ENCODE results near the gene ATP5PO. TPM values are rescaled to one million over a fixed set of nuclear protein-coding genes. Genes with fewer than 3 reads are reported as not detected.

ATP5PO gene
- total and polyA plus RNA-seq, 2 of the 13 experiments (the other 11 are each of a cell fraction or from before 2014, with no cell fraction given): 256 to 297 TPM

DNA sequence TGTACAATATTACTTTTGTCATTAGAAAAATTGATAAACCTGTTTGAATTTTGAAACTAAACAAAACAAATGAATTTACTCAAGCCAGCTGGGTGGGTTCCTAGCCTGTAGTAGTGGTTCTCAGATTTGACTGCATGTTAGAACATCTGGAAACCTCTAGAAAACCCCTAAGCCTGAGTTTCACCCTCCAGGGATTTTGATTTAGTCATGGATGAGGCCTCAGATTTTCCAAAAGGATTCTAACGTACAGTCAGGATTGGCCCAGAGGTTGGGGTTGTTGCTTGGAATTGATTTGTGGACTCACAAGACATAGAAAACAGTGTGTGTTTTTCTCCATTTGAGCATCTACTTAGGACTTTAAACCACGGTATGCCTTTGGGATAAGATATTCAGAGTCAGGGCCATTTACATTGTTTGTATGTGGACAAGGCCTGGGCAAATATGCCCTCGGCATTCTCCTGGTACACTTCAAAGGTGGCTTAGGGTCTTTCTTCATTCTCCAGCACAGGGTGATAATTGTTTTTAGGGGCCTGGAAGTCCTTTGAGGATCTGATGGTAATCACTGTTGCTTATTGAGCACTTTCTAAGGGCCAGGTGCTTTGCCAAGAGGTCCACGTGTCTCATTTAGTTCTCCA is 42.6 kb downstream of the ATP5PO start:
- in situ Hi-C loops (cut with HindIII; ENCODE audit: extremely low pct_ligation_motif_present, low pct_unique_long_range_greater_than_20kb): no loop called here
- peak; percentile 63 for DNase-seq (ENCODE audit: low spot score)
- H3K4me1 ChIP-seq (ENCODE audit: insufficient read depth, low read length): peaks cover 26% of the 10 kb centered on the region
- no peaks in the 10 kb centered on the region for H3K79me2 ChIP-seq (ENCODE audit: insufficient read depth, low read length)
- no peaks in the 10 kb centered on the region for H4K20me1 ChIP-seq (ENCODE audit: insufficient read depth, low read length)
- no peaks in the 10 kb centered on the region for H3K36me3 ChIP-seq (replicated peaks in 1 of 2; ENCODE audit: control insufficient read depth in 1 of 2, insufficient read depth in 2 of 2, low read length in 2 of 2)
- no peak overlapping the region for H3K27ac ChIP-seq (ENCODE audit: extremely low read length, insufficient read depth, low read length)
- WGBS (ENCODE audit: low lambda C conversion rate): 8% methylated on average over 4 of the region's 4 CpGs
- H3K4me2 ChIP-seq (ENCODE audit: low read depth, low read length): no peak overlapping the region
- BruUV-seq (replicated peaks): no TSS peak
- CTCF ChIA-PET (ENCODE audit: low intra/inter-chr PET ratio, low total read pairs): no interaction called here
- intact Hi-C loops (cut with micrococcal nuclease; ENCODE audit: unreplicated experiment): no loop called here
- POLR2A ChIA-PET: no interaction called here
- FAIRE-seq: no peak
- no peak overlapping the region for H3K4me3 ChIP-seq (replicated peaks in 1 of 3; ENCODE audit: insufficient read depth in 1 of 3, low read depth in 2 of 3, low read length in 3 of 3)
- H3K9me3 ChIP-seq (ENCODE audit: low read length): no peaks in the 10 kb centered on the region
- peak; percentile 65 for ATAC-seq
- no peak overlapping the region for H2AFZ ChIP-seq (ENCODE audit: low read length)
- no peaks in the 10 kb centered on the region for H3K27me3 ChIP-seq (ENCODE audit: control insufficient read depth in 1 of 2, insufficient read depth in 2 of 2, low read length in 2 of 2)
- H3K9ac ChIP-seq (ENCODE audit: insufficient read depth, low read depth, low read length): no peak overlapping the region
- TF ChIP-seq TCF7 (IDR thresholded peaks at IDR 0.05; ENCODE audit: low read depth) (peak; percentile 81), EP300 (IDR thresholded peaks at IDR 0.05; ENCODE audit: low read depth in 2 of 2, low read length in 2 of 2) (peak in 1 of 2 experiments; percentile 48; a peak in 1 of 4 replicates), EP300 (CRISPR knock-in tag; IDR thresholded peaks at IDR 0.05; ENCODE audit: borderline replicate concordance) (peak; percentile 46; the same call in 1 of the 2 replicates), TEAD3 (CRISPR knock-in tag; optimal IDR thresholded peaks at IDR 0.05; ENCODE audit: borderline replicate concordance) (peak; percentile 34), PHF20 (CRISPR knock-in tag; IDR thresholded peaks at IDR 0.05) (no peak), SOX5 (CRISPR knock-in tag; IDR thresholded peaks at IDR 0.05; ENCODE audit: borderline replicate concordance) (peak; percentile 76), ZNF484 (CRISPR knock-in tag; IDR thresholded peaks at IDR 0.05; ENCODE audit: borderline replicate concordance, low read depth) (no peak), JARID2 (CRISPR knock-in tag; IDR thresholded peaks at IDR 0.05; ENCODE audit: insufficient replicate concordance) (no peak), ZNF629 (CRISPR knock-in tag; conservative IDR thresholded peaks at IDR 0.05) (no peak), IKZF1 (IDR thresholded peaks at IDR 0.05) (no peak), ZNF605 (CRISPR knock-in tag; IDR thresholded peaks at IDR 0.05) (no peak), TOPORS (CRISPR knock-in tag; IDR thresholded peaks at IDR 0.05) (no peak), SOX13 (IDR thresholded peaks at IDR 0.05) (peak; percentile 85), SOX13 (CRISPR knock-in tag; conservative IDR thresholded peaks at IDR 0.05 in 1 of 2, IDR thresholded peaks at IDR 0.05 in 1 of 2) (peak in 1 of 2 experiments; percentile 93; a peak in 2 of 4 replicates), ZFP41 (CRISPR knock-in tag; IDR thresholded peaks at IDR 0.05; ENCODE audit: borderline replicate concordance) (no peak), MAFK (conservative IDR thresholded peaks at IDR 0.05 in 1 of 2, IDR thresholded peaks at IDR 0.05 in 1 of 2; ENCODE audit: low read length in 2 of 2) (no peak), AHR (CRISPR knock-in tag; IDR thresholded peaks at IDR 0.05) (no peak), PHF21A (CRISPR knock-in tag; IDR thresholded peaks at IDR 0.05) (no peak), HNF4A (CRISPR knock-in tag; IDR thresholded peaks at IDR 0.05) (peak; percentile 46; the same call in 1 of the 2 replicates), ZNF160 (CRISPR knock-in tag; IDR thresholded peaks at IDR 0.05) (no peak), ZNF614 (CRISPR knock-in tag; IDR thresholded peaks at IDR 0.05; ENCODE audit: borderline replicate concordance) (no peak), PAWR (CRISPR knock-in tag; IDR thresholded peaks at IDR 0.05; ENCODE audit: borderline replicate concordance) (no peak)
- TF ChIP-seq, protein P1, sequence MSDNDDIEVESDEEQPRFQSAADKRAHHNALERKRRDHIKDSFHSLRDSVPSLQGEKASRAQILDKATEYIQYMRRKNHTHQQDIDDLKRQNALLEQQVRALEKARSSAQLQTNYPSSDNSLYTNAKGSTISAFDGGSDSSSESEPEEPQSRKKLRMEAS (IDR thresholded peaks at IDR 0.05): 0 out of 2 replicates have a peak, but pooled peaks have one; percentile 20
- TF ChIP-seq, protein P2, sequence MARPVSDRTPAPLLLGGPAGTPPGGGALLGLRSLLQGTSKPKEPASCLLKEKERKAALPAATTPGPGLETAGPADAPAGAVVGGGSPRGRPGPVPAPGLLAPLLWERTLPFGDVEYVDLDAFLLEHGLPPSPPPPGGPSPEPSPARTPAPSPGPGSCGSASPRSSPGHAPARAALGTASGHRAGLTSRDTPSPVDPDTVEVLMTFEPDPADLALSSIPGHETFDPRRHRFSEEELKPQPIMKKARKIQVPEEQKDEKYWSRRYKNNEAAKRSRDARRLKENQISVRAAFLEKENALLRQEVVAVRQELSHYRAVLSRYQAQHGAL (CRISPR knock-in tag; IDR thresholded peaks at IDR 0.05; ENCODE audit: not compliant biosample characterization): no peak
- TF ChIP-seq, protein P3, sequence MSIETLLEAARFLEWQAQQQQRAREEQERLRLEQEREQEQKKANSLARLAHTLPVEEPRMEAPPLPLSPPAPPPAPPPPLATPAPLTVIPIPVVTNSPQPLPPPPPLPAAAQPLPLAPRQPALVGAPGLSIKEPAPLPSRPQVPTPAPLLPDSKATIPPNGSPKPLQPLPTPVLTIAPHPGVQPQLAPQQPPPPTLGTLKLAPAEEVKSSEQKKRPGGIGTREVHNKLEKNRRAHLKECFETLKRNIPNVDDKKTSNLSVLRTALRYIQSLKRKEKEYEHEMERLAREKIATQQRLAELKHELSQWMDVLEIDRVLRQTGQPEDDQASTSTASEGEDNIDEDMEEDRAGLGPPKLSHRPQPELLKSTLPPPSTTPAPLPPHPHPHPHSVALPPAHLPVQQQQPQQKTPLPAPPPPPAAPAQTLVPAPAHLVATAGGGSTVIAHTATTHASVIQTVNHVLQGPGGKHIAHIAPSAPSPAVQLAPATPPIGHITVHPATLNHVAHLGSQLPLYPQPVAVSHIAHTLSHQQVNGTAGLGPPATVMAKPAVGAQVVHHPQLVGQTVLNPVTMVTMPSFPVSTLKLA (IDR thresholded peaks at IDR 0.05): peak; percentile 80
